ENCODE data around the gene SCARF1.

DNA sequence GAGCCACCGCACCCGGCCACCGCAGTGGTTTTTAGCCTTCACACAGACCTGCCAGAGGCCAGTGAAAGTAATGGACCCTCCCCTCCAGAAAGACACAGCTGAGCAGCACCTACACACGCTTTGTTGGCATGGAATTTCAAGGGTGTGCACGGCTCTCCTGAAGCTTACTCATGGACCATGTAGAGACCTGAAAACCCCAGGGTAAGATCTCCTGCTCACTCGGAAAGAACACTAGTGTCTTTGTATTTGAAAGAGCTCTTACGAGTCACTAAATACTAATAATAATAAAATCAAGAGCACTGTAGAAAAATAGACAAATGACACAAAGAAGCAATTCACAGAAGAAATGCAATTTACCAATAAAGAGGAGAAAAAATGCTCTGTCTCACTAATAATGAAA is 36.9 kb downstream of the SCARF1 start:
- TF ChIP-seq POLR2A (IDR thresholded peaks at IDR 0.05; ENCODE audit: low read length), result no peak
- TF ChIP-seq GATA1 (IDR thresholded peaks at IDR 0.05; ENCODE audit: low read depth, low read length), result no peak
